ENCODE data around the gene CYP4A22.
"Not testable (repeated sequence)": the region's sequence is repeated elsewhere in the genome, so short reads cannot be mapped to it uniquely, and the experiment has no call there.

Gene CYP4A22

DNA sequence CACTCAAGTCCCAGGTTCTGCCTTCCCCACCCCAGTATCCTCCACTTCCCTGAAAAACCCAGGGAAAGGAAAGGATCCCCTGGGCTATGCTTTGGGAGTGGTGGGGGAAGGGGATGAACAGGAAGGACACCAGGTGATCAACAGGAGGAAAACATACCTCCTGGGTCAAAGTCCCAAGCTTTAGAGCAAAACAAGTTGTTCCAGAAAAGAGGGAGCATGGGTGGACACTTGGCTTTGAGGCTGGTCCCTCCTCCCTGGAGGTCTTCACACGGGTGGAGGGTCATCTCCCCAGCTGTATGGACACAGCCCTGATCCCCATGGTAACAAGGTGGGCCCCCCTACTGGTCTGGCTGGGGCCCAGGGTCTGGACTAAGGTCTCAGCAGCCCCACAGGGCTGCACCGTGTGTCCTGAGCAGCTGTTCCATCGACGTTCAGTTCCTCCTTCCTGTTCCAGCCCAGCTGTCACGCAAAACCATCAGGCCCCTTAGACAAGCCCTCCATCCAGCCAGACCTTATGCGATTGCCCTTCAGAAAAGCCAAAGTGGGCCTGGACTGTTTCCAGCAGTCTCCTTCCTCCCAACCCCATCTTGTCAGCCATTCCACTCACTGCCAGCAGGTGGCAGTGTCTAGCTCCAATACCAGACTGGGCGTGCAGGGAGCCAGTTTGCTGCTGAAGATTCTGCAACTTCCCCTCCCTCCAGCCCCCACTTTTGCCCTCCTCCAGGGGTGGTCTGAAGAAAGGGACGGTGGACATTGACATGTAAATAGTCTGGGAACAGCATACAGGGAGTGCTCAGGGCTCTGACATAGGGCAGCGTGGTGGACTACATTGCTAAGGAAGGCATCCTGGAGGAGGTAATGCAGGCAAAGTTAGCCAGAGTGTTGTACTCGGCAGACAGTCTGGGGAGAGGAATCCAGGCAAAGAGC lies 55.5 kb downstream of the CYP4A22 start:
- Histone ChIP-seq H3K9ac (no peak overlapping the region), H3K9me3 (ENCODE audit: control insufficient read depth, low read length) (no peaks in the 10 kb centered on the region), H3K4me2 (ENCODE audit: low read length) (no peak overlapping the region), H3K79me2 (no peaks in the 10 kb centered on the region), H3K4me3 (ENCODE audit: low read depth, low read length) (no peak overlapping the region), H3K27ac (no peak overlapping the region), H3K27me3 (ENCODE audit: control insufficient read depth, insufficient read depth, low read length) (no peaks in the 10 kb centered on the region), H2AFZ (no peak overlapping the region), H3K36me3 (ENCODE audit: control insufficient read depth, insufficient read depth, low read length) (no peaks in the 10 kb centered on the region), H3K4me1 (no peaks in the 10 kb centered on the region)
- TF ChIP-seq, protein P1, sequence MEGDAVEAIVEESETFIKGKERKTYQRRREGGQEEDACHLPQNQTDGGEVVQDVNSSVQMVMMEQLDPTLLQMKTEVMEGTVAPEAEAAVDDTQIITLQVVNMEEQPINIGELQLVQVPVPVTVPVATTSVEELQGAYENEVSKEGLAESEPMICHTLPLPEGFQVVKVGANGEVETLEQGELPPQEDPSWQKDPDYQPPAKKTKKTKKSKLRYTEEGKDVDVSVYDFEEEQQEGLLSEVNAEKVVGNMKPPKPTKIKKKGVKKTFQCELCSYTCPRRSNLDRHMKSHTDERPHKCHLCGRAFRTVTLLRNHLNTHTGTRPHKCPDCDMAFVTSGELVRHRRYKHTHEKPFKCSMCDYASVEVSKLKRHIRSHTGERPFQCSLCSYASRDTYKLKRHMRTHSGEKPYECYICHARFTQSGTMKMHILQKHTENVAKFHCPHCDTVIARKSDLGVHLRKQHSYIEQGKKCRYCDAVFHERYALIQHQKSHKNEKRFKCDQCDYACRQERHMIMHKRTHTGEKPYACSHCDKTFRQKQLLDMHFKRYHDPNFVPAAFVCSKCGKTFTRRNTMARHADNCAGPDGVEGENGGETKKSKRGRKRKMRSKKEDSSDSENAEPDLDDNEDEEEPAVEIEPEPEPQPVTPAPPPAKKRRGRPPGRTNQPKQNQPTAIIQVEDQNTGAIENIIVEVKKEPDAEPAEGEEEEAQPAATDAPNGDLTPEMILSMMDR (IDR thresholded peaks at IDR 0.05), result peak; percentile 79

DNA sequence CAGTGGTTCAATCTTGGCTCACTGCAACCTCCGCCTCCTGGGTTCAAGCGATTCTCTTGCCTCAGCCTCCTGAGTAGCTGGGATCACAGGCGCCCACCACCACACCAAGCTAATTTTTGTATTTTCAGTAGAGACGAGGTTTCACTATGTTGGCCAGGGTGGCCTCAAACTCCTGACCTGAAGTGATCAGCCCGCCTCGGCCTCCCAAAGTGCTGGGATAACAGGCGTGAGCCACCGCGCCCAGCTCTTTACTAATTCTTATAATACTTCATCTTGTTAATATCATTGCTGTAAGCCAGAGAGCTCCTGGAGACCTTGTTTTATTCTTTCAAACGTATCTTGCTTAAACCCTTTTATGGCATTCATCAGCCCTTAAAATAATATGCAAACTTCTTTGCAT lies 56.3 kb downstream of the CYP4A22 start:
- not testable (repeated sequence) for H3K9ac ChIP-seq; H3K36me3 ChIP-seq (ENCODE audit: control insufficient read depth, insufficient read depth, low read length); H3K79me2 ChIP-seq; H3K9me3 ChIP-seq (ENCODE audit: control insufficient read depth, low read length); H3K4me1 ChIP-seq; H3K27ac ChIP-seq; H2AFZ ChIP-seq; H3K4me3 ChIP-seq (ENCODE audit: low read depth, low read length); H3K4me2 ChIP-seq (ENCODE audit: low read length); H3K27me3 ChIP-seq (ENCODE audit: control insufficient read depth, insufficient read depth, low read length)

DNA sequence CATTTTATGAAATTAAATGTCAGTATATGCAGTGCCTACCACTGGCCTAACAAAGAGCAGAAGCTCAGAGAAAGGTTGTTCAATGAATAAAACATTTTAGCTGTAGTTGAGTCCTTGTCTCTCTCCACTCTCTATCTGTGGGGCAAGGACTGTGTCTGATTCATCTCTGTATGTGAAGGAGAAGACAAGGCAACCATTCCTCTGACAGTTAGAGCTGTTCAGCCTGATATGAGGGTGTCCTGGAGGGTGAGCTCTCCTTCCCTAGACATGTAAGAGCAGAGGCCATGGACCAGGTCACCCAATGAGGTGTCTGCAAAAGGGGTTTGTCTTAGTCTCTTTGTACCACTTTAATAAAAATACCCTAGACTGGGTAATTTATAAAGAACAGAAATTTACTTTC lies 57.1 kb downstream of the CYP4A22 start:
- Histone ChIP-seq H2AFZ (no peak overlapping the region), H3K9ac (no peak overlapping the region), H3K36me3 (ENCODE audit: control insufficient read depth, insufficient read depth, low read length) (no peaks in the 10 kb centered on the region), H3K79me2 (no peaks in the 10 kb centered on the region), H3K27me3 (ENCODE audit: control insufficient read depth, insufficient read depth, low read length) (no peaks in the 10 kb centered on the region), H3K4me1 (no peaks in the 10 kb centered on the region), H3K4me3 (ENCODE audit: low read depth, low read length) (no peak overlapping the region), H3K4me2 (ENCODE audit: low read length) (no peak overlapping the region), H3K27ac (no peak overlapping the region), H3K9me3 (ENCODE audit: control insufficient read depth, low read length) (no peaks in the 10 kb centered on the region)
- TF ChIP-seq, protein P1 (IDR thresholded peaks at IDR 0.05), result no peak

DNA sequence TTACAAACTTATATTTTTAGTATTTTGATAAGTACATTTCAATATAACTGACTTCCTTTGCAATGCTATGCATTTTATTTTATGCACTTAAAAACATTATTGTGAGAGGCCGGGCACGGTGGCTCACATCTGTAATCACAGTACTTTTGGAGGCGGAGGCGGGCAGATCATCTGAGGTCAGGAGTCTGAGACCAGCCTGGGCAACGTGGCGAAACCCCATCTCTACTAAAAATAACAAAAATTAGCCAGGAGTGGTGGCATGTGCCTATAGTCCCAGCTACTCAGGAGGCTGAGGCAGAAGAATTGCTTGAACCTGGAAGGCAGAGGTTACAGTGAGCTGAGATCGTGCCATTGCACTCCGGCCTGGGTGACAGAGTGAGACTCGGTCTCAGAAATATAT lies 58.7 kb downstream of the CYP4A22 start:
- H3K79me2 ChIP-seq; H3K4me2 ChIP-seq (ENCODE audit: low read length); H3K9me3 ChIP-seq (ENCODE audit: control insufficient read depth, low read length); H3K4me1 ChIP-seq; H3K4me3 ChIP-seq (ENCODE audit: low read depth, low read length); H2AFZ ChIP-seq; H3K27ac ChIP-seq; H3K27me3 ChIP-seq (ENCODE audit: control insufficient read depth, insufficient read depth, low read length); H3K9ac ChIP-seq; H3K36me3 ChIP-seq (ENCODE audit: control insufficient read depth, insufficient read depth, low read length): not testable (repeated sequence)

DNA sequence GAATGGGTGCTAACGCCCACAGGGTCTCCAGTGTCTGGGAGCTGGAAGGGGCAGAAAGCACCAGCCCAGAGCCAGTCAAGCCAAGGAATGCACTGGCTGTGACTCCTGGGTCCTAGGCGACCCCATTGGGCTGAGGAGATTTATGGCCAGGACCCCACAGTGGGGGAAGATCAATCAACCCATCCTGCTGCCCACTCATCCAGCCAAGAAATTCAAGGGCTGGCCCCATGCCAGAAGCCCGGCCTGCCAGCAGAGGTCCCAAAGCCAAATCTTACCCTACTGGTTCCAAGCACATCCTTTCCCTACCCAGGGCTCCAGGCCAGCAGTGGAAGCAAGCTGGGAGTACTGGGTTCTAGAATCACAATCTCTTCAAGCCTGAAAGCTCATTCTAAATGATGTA lies 59.4 kb downstream of the CYP4A22 start:
- H3K79me2 ChIP-seq, result no peaks in the 10 kb centered on the region

More for the DNA sequence above, 59.4 kb downstream of the CYP4A22 start:
- Histone ChIP-seq H3K27me3 (ENCODE audit: control insufficient read depth, insufficient read depth, low read length) (no peaks in the 10 kb centered on the region), H3K9me3 (ENCODE audit: control insufficient read depth, low read length) (no peaks in the 10 kb centered on the region), H3K4me2 (ENCODE audit: low read length) (no peak overlapping the region), H3K36me3 (ENCODE audit: control insufficient read depth, insufficient read depth, low read length) (no peaks in the 10 kb centered on the region), H3K27ac (no peak overlapping the region), H3K9ac (no peak overlapping the region), H3K4me3 (ENCODE audit: low read depth, low read length) (no peak overlapping the region), H2AFZ (no peak overlapping the region), H3K4me1 (no peaks in the 10 kb centered on the region)
- TF ChIP-seq, protein P1 (IDR thresholded peaks at IDR 0.05), result no peak

Data from parathyroid adenoma (tissue), 2 donors.